Fibroblast of skin of abdomen (primary cell): ENCODE results near the gene MEOX1.

Experiments
- DNase-seq: peaks from one replicate; pipeline ENCODE4 v3.0.0-alpha.2; 2013

MEOX1 gene

GRCh38 chr17:43679911-43680310 is 18.2 kb upstream of the MEOX1 start:
- DNase-seq = no peak

GRCh38 chr17:43679401-43679800 is 17.7 kb upstream of the MEOX1 start:
- DNase-seq = no peak

DNA sequence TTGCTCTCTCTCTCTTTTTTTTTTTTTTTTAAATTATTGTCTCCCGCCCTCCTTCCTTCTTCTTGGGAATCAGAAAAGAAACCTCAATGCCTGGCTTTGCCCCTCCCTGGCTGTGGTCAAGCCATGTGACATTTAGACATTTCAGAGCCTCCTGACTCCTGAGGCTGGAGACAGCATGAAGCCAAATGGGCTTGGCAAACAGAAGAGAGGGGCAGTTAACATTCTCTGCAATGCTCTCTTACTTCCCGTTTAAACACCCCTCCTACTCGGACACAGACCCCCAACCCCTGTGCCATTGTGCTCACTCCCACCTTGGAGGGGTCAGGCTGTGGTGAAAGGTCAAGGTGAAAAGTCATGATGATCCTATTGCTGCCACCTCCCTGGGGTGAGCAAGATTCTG is 14.7 kb upstream of the MEOX1 start:
- no peak for DNase-seq

- DNase-seq = no peak
Observed at GRCh38 chr17:43674394-43674793, 12.7 kb upstream of the MEOX1 start.

GRCh38 chr17:43673516-43674323 is 12.0 kb upstream of the MEOX1 start:
- peak; percentile 55 for DNase-seq

GRCh38 chr17:43671755-43672519 is 10.2 kb upstream of the MEOX1 start:
- DNase-seq = no peak

DNA sequence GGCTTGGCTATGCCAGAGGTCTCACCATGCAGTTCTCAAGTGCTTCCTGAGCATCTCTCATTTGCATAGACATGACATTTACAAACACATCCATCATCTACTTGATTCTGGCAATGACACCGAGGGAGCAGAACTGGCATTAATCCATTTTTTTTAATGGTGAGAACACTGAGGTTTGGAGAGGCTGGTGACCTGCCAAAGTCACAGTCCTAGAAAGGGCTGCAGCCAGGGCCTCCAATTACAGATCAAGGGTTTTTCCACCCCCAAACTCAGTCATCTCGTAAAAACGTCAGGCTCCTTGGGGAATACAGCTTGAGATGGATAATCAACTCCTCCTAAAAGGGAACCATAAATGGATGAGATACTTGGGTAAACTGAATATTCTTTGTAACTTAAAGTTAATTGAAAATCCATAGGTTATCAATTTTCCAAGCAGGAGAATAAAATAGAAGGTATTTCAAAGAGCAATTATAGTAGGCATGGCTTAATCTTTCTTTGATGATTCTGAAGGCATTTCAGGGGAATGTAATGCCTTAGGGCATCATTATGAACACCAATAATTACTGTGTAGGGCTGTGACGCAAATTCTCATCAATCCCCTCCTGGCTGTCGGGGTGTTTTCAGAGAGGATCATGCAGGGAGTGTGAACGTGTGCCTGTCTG is 9.4 kb upstream of the MEOX1 start:
- peak; percentile 50 for DNase-seq

DNA sequence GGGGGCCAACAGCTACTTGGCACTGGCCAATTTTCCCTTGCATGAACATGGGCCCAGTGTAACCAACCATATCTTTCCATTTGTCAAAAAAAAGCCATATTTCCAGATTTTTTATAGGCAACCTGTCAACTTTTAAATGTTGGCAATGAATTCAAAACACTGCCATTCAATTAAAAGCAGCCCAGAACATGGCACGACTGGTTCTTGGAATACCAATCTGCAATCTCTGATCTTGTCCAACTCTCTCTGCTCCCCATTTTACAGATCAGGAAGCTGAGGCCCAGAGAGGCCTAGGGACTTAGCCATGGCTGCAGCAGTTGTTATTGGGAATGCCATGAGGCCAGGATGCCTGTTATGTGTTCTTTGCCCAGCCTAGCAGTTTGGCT is 8.9 kb upstream of the MEOX1 start:
- no peak for DNase-seq

- DNase-seq = peak; percentile 43
Observed at GRCh38 chr17:43669971-43670644, 8.4 kb upstream of the MEOX1 start.

- peak; percentile 65 for DNase-seq
Observed at GRCh38 chr17:43667947-43668348, 6.2 kb upstream of the MEOX1 start.

GRCh38 chr17:43667506-43667905 is 5.8 kb upstream of the MEOX1 start:
- DNase-seq = no peak

GRCh38 chr17:43665937-43666236 is 4.2 kb upstream of the MEOX1 start:
- no peak for DNase-seq

DNA sequence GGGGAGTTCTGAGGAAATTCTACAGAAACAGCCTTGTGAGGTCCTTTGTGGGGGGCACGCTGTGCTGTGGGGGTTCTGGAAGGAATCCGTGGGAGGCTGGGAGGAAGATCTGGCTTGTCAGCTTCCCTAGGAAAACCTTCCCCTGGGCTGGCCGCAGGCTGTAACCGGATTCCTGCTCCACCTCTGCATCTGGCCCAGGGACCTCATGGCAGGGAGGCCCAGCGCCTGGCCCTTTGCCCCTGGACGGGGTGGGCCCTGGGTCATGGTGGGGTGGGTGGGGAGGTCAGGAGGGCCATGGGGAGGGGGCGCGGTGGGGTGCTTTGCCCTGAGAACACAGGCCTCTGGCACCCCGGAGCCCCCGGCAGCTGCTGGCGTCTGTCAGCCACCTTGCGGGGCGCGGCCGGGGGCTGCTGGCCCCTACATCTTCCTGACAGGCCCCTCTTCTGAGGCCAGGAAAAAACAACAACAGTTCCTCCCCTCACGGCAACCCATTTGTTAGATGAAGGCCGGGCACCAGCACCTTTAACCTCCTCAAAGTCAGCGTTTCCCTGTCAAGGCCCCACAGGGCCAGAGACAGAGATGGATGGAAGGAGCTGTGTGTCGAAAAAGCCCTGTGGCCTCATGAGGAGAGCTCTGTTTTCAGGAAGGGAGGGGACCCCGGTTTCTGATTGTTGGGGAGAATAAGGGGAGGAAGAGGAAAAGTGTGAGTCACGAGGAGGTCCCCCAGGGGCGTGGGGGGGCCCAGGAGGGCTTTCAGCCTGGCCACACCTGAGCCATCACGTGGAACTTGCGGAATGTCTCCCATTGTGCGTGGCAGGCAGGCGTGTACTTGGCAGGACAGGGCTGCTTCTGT is 3.6 kb upstream of the MEOX1 start:
- peak; percentile 15 for DNase-seq

GRCh38 chr17:43664096-43664495 is 2.4 kb upstream of the MEOX1 start:
- DNase-seq = no peak

GRCh38 chr17:43663383-43663782 is 1.7 kb upstream of the MEOX1 start:
- DNase-seq = no peak

- DNase-seq = no peak
Observed at GRCh38 chr17:43662413-43663141, 855 bp upstream of the MEOX1 start.

DNA sequence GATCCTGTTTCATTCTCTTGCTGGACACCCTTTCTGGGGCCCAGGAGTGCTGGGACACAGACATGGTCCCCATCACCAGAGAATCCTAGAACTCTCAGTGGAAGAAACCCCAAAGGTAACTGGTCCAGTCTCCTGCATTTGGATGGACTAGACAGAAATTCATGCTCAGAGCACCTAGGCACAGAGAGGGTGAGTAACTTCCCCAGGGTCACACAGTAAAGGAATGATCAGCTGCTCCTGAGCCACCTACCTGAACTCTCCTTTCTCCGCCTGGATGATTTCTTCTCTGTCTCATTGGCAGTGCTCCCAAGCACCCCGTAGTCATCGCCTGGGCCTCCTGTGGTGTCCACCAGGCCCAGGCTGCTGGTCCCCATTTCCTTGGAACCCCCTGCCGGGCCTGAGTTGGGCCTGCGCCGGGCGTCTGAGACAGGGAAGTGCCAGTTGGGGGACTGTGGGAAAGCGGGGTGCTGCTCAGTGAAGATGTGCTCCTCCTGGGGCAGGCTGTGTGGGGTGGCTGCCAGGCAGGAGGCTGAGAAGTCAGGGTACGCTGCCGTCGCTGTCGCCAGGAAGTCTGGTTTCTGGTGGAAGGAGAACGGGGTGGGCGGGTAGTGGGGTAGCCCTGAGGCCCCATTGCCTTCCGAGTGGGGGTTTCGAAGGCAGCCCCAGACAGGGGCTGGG is 767 bp downstream of the MEOX1 start:
- no peak for DNase-seq

DNA sequence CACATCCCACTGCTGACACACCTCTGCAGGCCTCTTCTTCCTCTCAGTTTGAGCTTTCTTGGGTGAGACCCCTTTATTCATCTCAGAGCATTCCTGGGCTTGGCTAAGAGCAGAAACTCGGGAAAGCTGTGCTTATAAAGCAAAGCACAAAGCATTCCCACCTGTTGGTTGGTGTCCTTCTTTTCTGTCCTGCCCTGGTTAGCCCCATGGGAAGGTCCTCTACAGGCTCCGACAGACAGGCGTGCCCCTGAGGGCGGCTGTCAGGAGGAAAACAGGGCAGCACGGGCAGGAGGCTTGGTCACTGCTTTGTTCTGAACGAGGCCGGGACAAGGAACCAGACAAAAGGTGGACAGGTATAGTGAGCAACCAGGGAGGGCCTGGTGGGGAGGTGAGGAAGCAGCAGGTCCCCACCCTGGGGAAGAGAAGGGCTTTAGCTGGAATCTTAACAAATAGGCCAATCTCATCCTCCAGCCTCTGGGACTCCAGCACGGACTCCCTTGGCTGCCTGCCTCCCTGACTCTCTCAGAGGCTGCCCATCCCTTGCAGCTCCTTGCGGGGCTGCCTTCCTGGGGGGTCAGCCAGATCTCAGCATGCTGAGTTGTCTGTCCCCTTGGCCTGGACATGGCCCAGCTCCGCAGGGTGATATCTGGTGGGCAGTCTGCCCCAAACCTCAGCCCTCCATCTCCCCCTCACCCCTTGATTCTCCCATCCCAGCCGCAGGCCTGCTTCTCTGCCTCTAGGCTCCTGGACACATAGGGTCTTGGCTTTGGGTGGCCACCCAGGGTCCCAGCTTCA is 1.7 kb downstream of the MEOX1 start:
- no peak for DNase-seq

DNA sequence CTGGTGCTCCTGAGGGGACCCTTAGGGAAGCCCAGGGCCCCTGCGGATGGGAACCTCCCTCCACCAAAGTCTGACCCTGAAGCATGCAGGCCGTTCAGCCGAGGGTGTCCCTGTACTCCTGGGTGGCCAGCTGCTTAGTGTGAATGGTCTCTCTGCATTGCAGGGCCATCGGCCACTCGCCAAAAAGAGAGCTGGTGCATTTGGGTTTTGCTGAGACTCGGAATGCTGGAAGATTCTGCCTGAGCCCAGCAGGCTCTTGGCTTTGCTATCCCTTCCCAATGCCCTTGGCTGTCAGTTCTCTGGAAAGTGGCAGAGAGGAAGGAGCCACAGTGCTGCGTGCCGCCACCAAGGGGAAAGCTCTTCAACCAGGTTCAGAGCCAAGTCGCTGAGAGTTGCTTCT is 2.8 kb downstream of the MEOX1 start:
- no peak for DNase-seq

DNA sequence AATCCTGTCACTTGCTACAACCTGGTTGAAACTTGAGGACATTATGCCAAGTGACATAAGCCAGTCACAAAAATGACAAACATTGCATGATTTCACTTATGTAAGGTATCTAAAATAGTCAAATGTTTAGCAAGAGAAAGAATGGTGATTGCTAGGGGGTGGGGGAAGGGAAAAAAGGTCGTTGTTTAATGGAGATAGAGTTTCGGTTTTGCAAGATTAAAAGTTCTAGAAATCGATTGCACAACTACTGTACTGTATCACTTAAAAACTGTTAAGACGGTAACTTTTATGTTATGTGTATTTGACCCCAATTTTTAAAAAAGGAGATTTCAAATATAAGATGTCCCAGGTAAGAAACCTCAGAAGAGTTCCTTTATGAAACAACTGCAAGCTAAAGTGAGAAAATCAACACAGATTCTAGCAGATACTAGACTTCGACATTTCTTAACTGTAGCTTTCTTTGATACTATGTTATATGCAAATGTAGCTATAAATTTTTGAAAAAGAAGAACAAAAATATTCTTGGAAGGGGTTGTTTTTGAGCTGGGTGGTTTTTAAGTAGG is 5.9 kb downstream of the MEOX1 start:
- no peak for DNase-seq
